ENCODE measurements around the gene ARMC5.

DNA sequence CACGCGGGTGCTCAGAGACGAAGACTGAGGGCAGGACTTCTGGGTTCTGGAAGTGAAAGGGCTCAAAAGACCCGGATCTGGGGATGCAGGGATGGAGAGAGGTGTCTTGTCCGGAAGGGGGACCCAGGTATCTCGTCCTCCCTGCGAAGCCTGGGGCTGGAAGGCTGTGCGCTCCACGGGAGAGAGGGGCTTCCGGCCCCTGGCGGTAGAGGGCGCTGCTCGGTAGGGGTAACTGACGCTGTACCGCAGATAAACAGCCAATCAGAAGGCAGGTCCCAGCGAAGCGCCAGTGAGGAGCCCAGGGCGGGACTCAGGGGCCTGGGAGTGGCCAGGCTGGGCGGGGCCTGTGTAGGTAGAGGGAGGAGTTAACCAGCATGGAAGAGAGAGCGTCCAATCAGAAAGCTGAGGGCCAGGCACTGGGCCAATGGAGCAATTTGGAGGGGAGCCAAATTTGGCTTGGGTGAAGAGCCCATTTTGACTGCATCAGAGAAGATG is 13.5 kb downstream of the ARMC5 start:
- TF ChIP-seq, protein P1, sequence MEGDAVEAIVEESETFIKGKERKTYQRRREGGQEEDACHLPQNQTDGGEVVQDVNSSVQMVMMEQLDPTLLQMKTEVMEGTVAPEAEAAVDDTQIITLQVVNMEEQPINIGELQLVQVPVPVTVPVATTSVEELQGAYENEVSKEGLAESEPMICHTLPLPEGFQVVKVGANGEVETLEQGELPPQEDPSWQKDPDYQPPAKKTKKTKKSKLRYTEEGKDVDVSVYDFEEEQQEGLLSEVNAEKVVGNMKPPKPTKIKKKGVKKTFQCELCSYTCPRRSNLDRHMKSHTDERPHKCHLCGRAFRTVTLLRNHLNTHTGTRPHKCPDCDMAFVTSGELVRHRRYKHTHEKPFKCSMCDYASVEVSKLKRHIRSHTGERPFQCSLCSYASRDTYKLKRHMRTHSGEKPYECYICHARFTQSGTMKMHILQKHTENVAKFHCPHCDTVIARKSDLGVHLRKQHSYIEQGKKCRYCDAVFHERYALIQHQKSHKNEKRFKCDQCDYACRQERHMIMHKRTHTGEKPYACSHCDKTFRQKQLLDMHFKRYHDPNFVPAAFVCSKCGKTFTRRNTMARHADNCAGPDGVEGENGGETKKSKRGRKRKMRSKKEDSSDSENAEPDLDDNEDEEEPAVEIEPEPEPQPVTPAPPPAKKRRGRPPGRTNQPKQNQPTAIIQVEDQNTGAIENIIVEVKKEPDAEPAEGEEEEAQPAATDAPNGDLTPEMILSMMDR (IDR thresholded peaks at IDR 0.05), result peak in 2 of 4 experiments; percentile 54 to 60
- no peak for TF ChIP-seq POLR2A (IDR thresholded peaks at IDR 0.05)
